Iris pigment epithelial cell (primary cell): ENCODE measurements around the gene NKD1.

Experiments used
- DNase-seq: peaks from one replicate; pipeline ENCODE4 v3.0.0-alpha.2; 2011; ENCODE audit warnings: low read depth

The NKD1 gene

GRCh38 chr16:50580180-50580798 lies 32.1 kb downstream of the NKD1 start:
- no peak for DNase-seq

GRCh38 chr16:50581845-50582244 lies 33.6 kb downstream of the NKD1 start:
- no peak for DNase-seq

GRCh38 chr16:50583211-50583610 lies 35.0 kb downstream of the NKD1 start:
- DNase-seq = no peak

GRCh38 chr16:50584033-50584722 lies 36.0 kb downstream of the NKD1 start:
- DNase-seq = no peak

- no peak for DNase-seq
Measured at GRCh38 chr16:50585331-50585776, 37.2 kb downstream of the NKD1 start.

- no peak for DNase-seq
Measured at GRCh38 chr16:50587543-50587942, 39.3 kb downstream of the NKD1 start.

GRCh38 chr16:50588276-50588675 lies 40.1 kb downstream of the NKD1 start:
- DNase-seq = no peak

- no peak for DNase-seq
Measured at GRCh38 chr16:50591209-50591608, 43.0 kb downstream of the NKD1 start.

- no peak for DNase-seq
Measured at GRCh38 chr16:50591800-50592771, 43.9 kb downstream of the NKD1 start.

GRCh38 chr16:50592996-50593395 lies 44.8 kb downstream of the NKD1 start:
- no peak for DNase-seq

GRCh38 chr16:50593410-50594150 lies 45.4 kb downstream of the NKD1 start:
- no peak for DNase-seq

GRCh38 chr16:50594308-50595260 lies 46.4 kb downstream of the NKD1 start:
- DNase-seq = no peak

- no peak for DNase-seq
Measured at GRCh38 chr16:50595859-50596258, 47.7 kb downstream of the NKD1 start.

- DNase-seq = no peak
Measured at GRCh38 chr16:50596762-50597450, 48.7 kb downstream of the NKD1 start.

- no peak for DNase-seq
Measured at GRCh38 chr16:50597563-50598255, 49.5 kb downstream of the NKD1 start.

GRCh38 chr16:50598256-50598894 lies 50.2 kb downstream of the NKD1 start:
- no peak for DNase-seq

GRCh38 chr16:50598936-50599361 lies 50.8 kb downstream of the NKD1 start:
- no peak for DNase-seq

GRCh38 chr16:50599494-50599893 lies 51.3 kb downstream of the NKD1 start:
- no peak for DNase-seq
